SK-N-SH (cell line): Measurements from ENCODE around the gene RBM33. TPM values are rescaled to one million over a fixed set of nuclear protein-coding genes. Genes with fewer than 3 reads are reported as not detected.

Experiments used
- CTCF ChIA-PET: fragments of 300-600, 350-600 bp; formaldehyde crosslinking; extraction: SDS; loops from one replicate; lab custom pipeline; 2021; lab: Yijun Ruan, JAX
- POLR2A ChIA-PET: fragments of 350-600 bp; sonication (Branson Sonifier 250); formaldehyde crosslinking; extraction: SDS; loops from one replicate; lab custom pipeline; 2020; ENCODE audit warnings: antibody characterized with exemption, inconsistent platforms; lab: Yijun Ruan, JAX
- DNase-seq: peaks from one replicate; pipeline ENCODE4 v3.0.0; 2012
- H2AFZ ChIP-seq: fragments of 200-600 bp; sonication (generic); 2 replicates; pipeline ENCODE4 v1.8.1; 2016; ENCODE audit warnings: antibody characterized with exemption, mild to moderate bottlenecking, low read depth
- H3F3A ChIP-seq: fragments of 200-600 bp; sonication (generic); replicated peaks from 2 replicates; pipeline ENCODE3; 2016; ENCODE audit warnings: antibody characterized with exemption, mild to moderate bottlenecking; ENCODE audit not compliant: insufficient read depth
- H3K27ac ChIP-seq, 2 experiments: fragments of 200-500 bp in 1 of 2; fragments of 200-600 bp in 1 of 2; sonication (Bioruptor generic) in 1 of 2; sonication (generic), shearing (Covaris generic) in 1 of 2; 2 replicates each; pipeline versions ENCODE4 v1.5.1 to v1.6.1; 2014 to 2016; ENCODE audit warnings: low read depth in 2 of 2, inconsistent platforms in 1 of 2, low read length in 1 of 2, mild to moderate bottlenecking in 1 of 2, mixed read lengths in 1 of 2
- H3K27me3 ChIP-seq: fragments of 200-600 bp; sonication (generic), shearing (Covaris generic); 2 replicates; pipeline ENCODE4 v1.6.1; 2016; ENCODE audit warnings: mixed run types; ENCODE audit not compliant: insufficient read depth
- H3K36me3 ChIP-seq, 2 experiments: fragments of 200-500 bp in 1 of 2; fragments of 200-600 bp in 1 of 2; sonication (Bioruptor generic) in 1 of 2; sonication (generic) in 1 of 2; replicated peaks in 1 of 2; 2 replicates each; pipeline versions ENCODE3 to v1.5.1; 2014 to 2016; ENCODE audit warnings: low read length in 1 of 2, mild to moderate bottlenecking in 1 of 2; ENCODE audit not compliant: insufficient read depth in 2 of 2, control insufficient read depth in 1 of 2
- H3K4me1 ChIP-seq, 2 experiments: fragments of 200-500 bp in 1 of 2; fragments of 200-600 bp in 1 of 2; sonication (Bioruptor generic) in 1 of 2; sonication (generic), shearing (Covaris generic) in 1 of 2; 2 replicates each; pipeline versions ENCODE4 v1.5.1 to v1.6.1; 2014 to 2016; ENCODE audit warnings: low read depth in 1 of 2, low read length in 1 of 2, mixed run types in 1 of 2; ENCODE audit not compliant: insufficient read depth in 2 of 2, control insufficient read depth in 1 of 2
- H3K4me2 ChIP-seq: fragments of 200-600 bp; sonication (generic), shearing (Covaris generic); 2 replicates; pipeline ENCODE4 v1.6.1; 2017; ENCODE audit warnings: mixed run types
- H3K4me3 ChIP-seq, 2 experiments: fragments of 200-500 bp in 1 of 2; fragments of 200-600 bp in 1 of 2; sonication (Bioruptor generic) in 1 of 2; sonication (generic), shearing (Covaris generic) in 1 of 2; 2 replicates each; pipeline versions ENCODE4 v1.5.1 to v1.8.1; 2014 to 2016; ENCODE audit warnings: low read depth in 2 of 2, inconsistent platforms in 1 of 2, low read length in 1 of 2, mild to moderate bottlenecking in 1 of 2, mixed read lengths in 1 of 2, moderate library complexity in 1 of 2
- H3K79me2 ChIP-seq: fragments of 200-600 bp; sonication (generic); 2 replicates; pipeline ENCODE4 v1.8.1; 2017; ENCODE audit warnings: mild to moderate bottlenecking; ENCODE audit not compliant: insufficient read depth
- H3K9ac ChIP-seq: fragments of 200-600 bp; sonication (generic); 2 replicates; pipeline ENCODE4 v1.6.1; 2017; ENCODE audit warnings: mixed run types
- H3K9me2 ChIP-seq: fragments of 200-600 bp; sonication (generic); 2 replicates; pipeline ENCODE4 v1.6.1; 2017; ENCODE audit warnings: mixed run types
- H3K9me3 ChIP-seq: fragments of 200-600 bp; sonication (generic); 2 replicates; pipeline ENCODE4 v1.6.1; 2017; ENCODE audit warnings: mixed run types, mild to moderate bottlenecking, moderate library complexity
- H4K20me1 ChIP-seq: fragments of 200-600 bp; sonication (generic); 2 replicates; pipeline ENCODE4 v1.6.1; 2017; ENCODE audit warnings: mild to moderate bottlenecking, mixed run types; ENCODE audit not compliant: insufficient read depth
- CHD2 ChIP-seq: fragments of 150-350 bp; IDR thresholded peaks from 2 replicates; pipeline ENCODE4 v1.6.1; 2018; ENCODE audit warnings: low read length; ENCODE audit not compliant: partially characterized antibody
- EP300 ChIP-seq, 2 experiments: IDR thresholded peaks; 2 replicates each; pipeline versions ENCODE4 v1.4.0 to v1.6.1; 2012; ENCODE audit warnings: borderline replicate concordance in 1 of 2, low read depth in 1 of 2, low read length in 1 of 2
- EZH2phosphoT487 ChIP-seq: fragments of 200-600 bp; sonication (generic); IDR thresholded peaks from 2 replicates; pipeline ENCODE4 v1.6.1; 2017; ENCODE audit warnings: low read depth, mixed run types, mild to moderate bottlenecking, antibody characterized with exemption, moderate library complexity, borderline replicate concordance
- FOXM1 ChIP-seq: IDR thresholded peaks from 2 replicates; pipeline ENCODE4 v1.4.0; 2012; ENCODE audit warnings: low read depth, mild to moderate bottlenecking
- GABPA ChIP-seq: IDR thresholded peaks from 2 replicates; pipeline ENCODE4 v1.4.0; 2012; ENCODE audit warnings: low read depth, mild to moderate bottlenecking
- GATA2 ChIP-seq: sonication (generic); formaldehyde crosslinking; IDR thresholded peaks from 2 replicates; pipeline ENCODE4 v1.5.0; 2020; ENCODE audit warnings: mild to moderate bottlenecking, missing genetic modification reagents
- JUND ChIP-seq: IDR thresholded peaks from 2 replicates; pipeline ENCODE4 v1.4.0; 2012
- MAX ChIP-seq: IDR thresholded peaks from 2 replicates; pipeline ENCODE4 v1.4.0; 2012; ENCODE audit warnings: low read depth
- MXI1 ChIP-seq: IDR thresholded peaks from 2 replicates; pipeline ENCODE4 v1.6.1; 2012; ENCODE audit warnings: mild to moderate bottlenecking, low read depth, low read length, improper control_type of control experiment
- NFIC ChIP-seq: IDR thresholded peaks from 2 replicates; pipeline ENCODE4 v1.4.0; 2012; ENCODE audit warnings: borderline replicate concordance
- NRF1 ChIP-seq: IDR thresholded peaks from 2 replicates; pipeline ENCODE4 v1.6.1; 2012; ENCODE audit warnings: low read depth, mild to moderate bottlenecking, low read length
- RAD21 ChIP-seq: IDR thresholded peaks from 2 replicates; pipeline ENCODE4 v1.6.1; 2012; ENCODE audit warnings: mild to moderate bottlenecking, low read length
- RCOR1 ChIP-seq: fragments of 150-350 bp; IDR thresholded peaks from 2 replicates; pipeline ENCODE4 v1.6.1; 2017; ENCODE audit warnings: antibody characterized with exemption, low read length
- RFX5 ChIP-seq: IDR thresholded peaks from 2 replicates; pipeline ENCODE4 v1.6.1; 2012; ENCODE audit warnings: mild to moderate bottlenecking, improper control_type of control experiment, low read length
- RXRA ChIP-seq: IDR thresholded peaks from 2 replicates; pipeline ENCODE4 v1.4.0; 2012; ENCODE audit warnings: low read depth, mild to moderate bottlenecking, borderline replicate concordance
- SIN3A ChIP-seq: IDR thresholded peaks from 2 replicates; pipeline ENCODE4 v1.6.1; 2012; ENCODE audit warnings: low read depth, mild to moderate bottlenecking, low read length, moderate library complexity, borderline replicate concordance
- TAF1 ChIP-seq: IDR thresholded peaks from 2 replicates; pipeline ENCODE4 v1.6.1; 2012; ENCODE audit warnings: low read depth, mild to moderate bottlenecking, low read length, moderate library complexity, borderline replicate concordance
- TCF12 ChIP-seq: IDR thresholded peaks from 2 replicates; pipeline ENCODE4 v1.4.0; 2012
- TEAD4 ChIP-seq: IDR thresholded peaks from 2 replicates; pipeline ENCODE4 v1.4.0; 2012; ENCODE audit warnings: mild to moderate bottlenecking, borderline replicate concordance; ENCODE audit not compliant: insufficient read depth
- USF2 ChIP-seq: fragments of 150-350 bp; IDR thresholded peaks from 2 replicates; pipeline ENCODE4 v1.6.1; 2017; ENCODE audit warnings: antibody characterized with exemption, low read length, low read depth, borderline replicate concordance
- YY1 ChIP-seq: IDR thresholded peaks from 2 replicates; pipeline ENCODE4 v1.4.0; 2012; ENCODE audit warnings: low read depth, mild to moderate bottlenecking
- WGBS: methylation state at CpG from one replicate; pipeline ENCODE4 v1.1.6; 2017; ENCODE audit warnings: low lambda C conversion rate; 5-methylcytosine and 5-hydroxymethylcytosine counted together
- polyA plus RNA-seq, 3 experiments: library from polyadenylated mRNA; depleted of rRNA; stranded (reverse); fragments of >200 nt; gene quantifications; 2 replicates each; pipeline ENCODE4 v1.2.3, GENCODE V29; 2012
- TF ChIP-seq, protein P1 (sequence below): IDR thresholded peaks from 2 replicates; pipeline ENCODE4 v1.4.0; 2012; ENCODE audit warnings: low read depth, borderline replicate concordance
- TF ChIP-seq, protein P2 (sequence below): IDR thresholded peaks from 2 replicates; pipeline ENCODE4 v1.6.1; 2012; ENCODE audit warnings: mild to moderate bottlenecking, low read depth, low read length, moderate library complexity

RBM33 gene
- polyA plus RNA-seq, 1 of the 3 experiments (the other 2 are of a cell fraction): 13.8 TPM

DNA sequence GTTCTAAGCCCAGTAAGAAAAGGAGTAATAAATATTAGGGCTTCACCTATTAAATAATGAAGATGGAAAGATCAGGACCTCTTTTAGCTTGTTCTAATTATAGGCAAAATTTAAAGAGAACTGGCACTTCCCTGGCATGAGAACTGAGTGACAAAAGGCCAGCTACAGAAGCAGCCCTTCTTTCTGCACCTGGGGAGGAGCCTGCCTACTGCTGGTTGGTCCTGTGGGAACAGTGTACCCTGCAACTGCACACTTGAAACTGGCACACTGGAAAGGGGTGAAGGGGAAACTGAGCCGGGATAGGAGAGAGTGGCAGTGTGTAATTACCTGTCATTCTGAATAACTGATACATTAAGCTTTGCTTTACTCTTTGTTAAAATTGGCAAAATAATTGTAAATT, 87.4 kb downstream of the RBM33 start:
- Histone ChIP-seq H3K4me3 (no peak overlapping the region), H3K4me1 (peaks cover 0 to 3% of the 10 kb centered on the region in 2 experiments; a peak in 1 of 4 replicates), H2AFZ (no peak overlapping the region), H3K36me3 (peaks cover 33 to 47% of the 10 kb centered on the region in 2 experiments), H3K27me3 (no peaks in the 10 kb centered on the region), H3K27ac (no peak overlapping the region), H3K9ac (no peak overlapping the region), H3K9me3 (no peaks in the 10 kb centered on the region), H3K9me2 (no peaks in the 10 kb centered on the region), H3K79me2 (peaks cover 40% of the 10 kb centered on the region), H3K4me2 (no peak overlapping the region), H4K20me1 (peaks cover 59% of the 10 kb centered on the region), H3F3A (peaks cover 4% of the 10 kb centered on the region)
- no peak for DNase-seq
- 95% methylated on average over 1 of the region's 1 CpG for WGBS
- CTCF ChIA-PET: interaction anchor here (1.2 to 31.7 kb wide), 5 partner anchors 9 to 133 kb away, joined by 4 to 470 read pairs (median 7); no protein-coding TSS in a partner anchor
- TF ChIP-seq NRF1: no peak
- TF ChIP-seq FOXM1: no peak
- no peak for TF ChIP-seq TEAD4
- no peak for TF ChIP-seq RAD21
- no peak for TF ChIP-seq SIN3A
- no peak for TF ChIP-seq RXRA
- TF ChIP-seq JUND: no peak
- TF ChIP-seq RFX5: no peak
- no peak for TF ChIP-seq NFIC
- no peak for TF ChIP-seq USF2
- TF ChIP-seq RCOR1: no peak
- no peak for TF ChIP-seq EP300 (IDR thresholded peaks at IDR 0.05; ENCODE audit: borderline replicate concordance in 1 of 2, low read depth in 1 of 2, low read length in 1 of 2)
- POLR2A ChIA-PET: no interaction called here

- ChIA-PET CTCF (interaction anchor here (1.2 to 31.7 kb wide), 4 partner anchors 8 to 134 kb away, joined by 4 to 470 read pairs (median 6); no protein-coding TSS in a partner anchor), POLR2A (no interaction called here)
- no peak for DNase-seq
- Histone ChIP-seq H3K79me2 (peaks cover 40% of the 10 kb centered on the region), H3K36me3 (peaks cover 33 to 49% of the 10 kb centered on the region in 2 experiments), H2AFZ (no peak overlapping the region), H3K4me1 (peaks cover 0 to 3% of the 10 kb centered on the region in 2 experiments; a peak in 1 of 4 replicates), H3F3A (peaks cover 4% of the 10 kb centered on the region), H3K9ac (no peak overlapping the region), H3K4me3 (no peak overlapping the region), H3K9me2 (no peaks in the 10 kb centered on the region), H3K9me3 (no peaks in the 10 kb centered on the region), H3K27me3 (no peaks in the 10 kb centered on the region), H3K4me2 (no peak overlapping the region), H3K27ac (no peak overlapping the region), H4K20me1 (peaks cover 56% of the 10 kb centered on the region)
- 98% methylated on average over 6 of the region's 6 CpGs for whole genome bisulfite sequencing
- no peak for TF ChIP-seq NRF1
- TF ChIP-seq CHD2: no peak
- no peak for TF ChIP-seq GABPA
- TF ChIP-seq RXRA: no peak
- TF ChIP-seq MAX: no peak
- TF ChIP-seq, protein P1, sequence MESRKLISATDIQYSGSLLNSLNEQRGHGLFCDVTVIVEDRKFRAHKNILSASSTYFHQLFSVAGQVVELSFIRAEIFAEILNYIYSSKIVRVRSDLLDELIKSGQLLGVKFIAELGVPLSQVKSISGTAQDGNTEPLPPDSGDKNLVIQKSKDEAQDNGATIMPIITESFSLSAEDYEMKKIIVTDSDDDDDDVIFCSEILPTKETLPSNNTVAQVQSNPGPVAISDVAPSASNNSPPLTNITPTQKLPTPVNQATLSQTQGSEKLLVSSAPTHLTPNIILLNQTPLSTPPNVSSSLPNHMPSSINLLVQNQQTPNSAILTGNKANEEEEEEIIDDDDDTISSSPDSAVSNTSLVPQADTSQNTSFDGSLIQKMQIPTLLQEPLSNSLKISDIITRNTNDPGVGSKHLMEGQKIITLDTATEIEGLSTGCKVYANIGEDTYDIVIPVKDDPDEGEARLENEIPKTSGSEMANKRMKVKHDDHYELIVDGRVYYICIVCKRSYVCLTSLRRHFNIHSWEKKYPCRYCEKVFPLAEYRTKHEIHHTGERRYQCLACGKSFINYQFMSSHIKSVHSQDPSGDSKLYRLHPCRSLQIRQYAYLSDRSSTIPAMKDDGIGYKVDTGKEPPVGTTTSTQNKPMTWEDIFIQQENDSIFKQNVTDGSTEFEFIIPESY: no peak
- no peak for TF ChIP-seq EZH2phosphoT487
- no peak for TF ChIP-seq YY1
- TF ChIP-seq GATA2: no peak
- TF ChIP-seq, protein P2, sequence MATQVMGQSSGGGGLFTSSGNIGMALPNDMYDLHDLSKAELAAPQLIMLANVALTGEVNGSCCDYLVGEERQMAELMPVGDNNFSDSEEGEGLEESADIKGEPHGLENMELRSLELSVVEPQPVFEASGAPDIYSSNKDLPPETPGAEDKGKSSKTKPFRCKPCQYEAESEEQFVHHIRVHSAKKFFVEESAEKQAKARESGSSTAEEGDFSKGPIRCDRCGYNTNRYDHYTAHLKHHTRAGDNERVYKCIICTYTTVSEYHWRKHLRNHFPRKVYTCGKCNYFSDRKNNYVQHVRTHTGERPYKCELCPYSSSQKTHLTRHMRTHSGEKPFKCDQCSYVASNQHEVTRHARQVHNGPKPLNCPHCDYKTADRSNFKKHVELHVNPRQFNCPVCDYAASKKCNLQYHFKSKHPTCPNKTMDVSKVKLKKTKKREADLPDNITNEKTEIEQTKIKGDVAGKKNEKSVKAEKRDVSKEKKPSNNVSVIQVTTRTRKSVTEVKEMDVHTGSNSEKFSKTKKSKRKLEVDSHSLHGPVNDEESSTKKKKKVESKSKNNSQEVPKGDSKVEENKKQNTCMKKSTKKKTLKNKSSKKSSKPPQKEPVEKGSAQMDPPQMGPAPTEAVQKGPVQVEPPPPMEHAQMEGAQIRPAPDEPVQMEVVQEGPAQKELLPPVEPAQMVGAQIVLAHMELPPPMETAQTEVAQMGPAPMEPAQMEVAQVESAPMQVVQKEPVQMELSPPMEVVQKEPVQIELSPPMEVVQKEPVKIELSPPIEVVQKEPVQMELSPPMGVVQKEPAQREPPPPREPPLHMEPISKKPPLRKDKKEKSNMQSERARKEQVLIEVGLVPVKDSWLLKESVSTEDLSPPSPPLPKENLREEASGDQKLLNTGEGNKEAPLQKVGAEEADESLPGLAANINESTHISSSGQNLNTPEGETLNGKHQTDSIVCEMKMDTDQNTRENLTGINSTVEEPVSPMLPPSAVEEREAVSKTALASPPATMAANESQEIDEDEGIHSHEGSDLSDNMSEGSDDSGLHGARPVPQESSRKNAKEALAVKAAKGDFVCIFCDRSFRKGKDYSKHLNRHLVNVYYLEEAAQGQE: no peak
- TF ChIP-seq JUND: no peak
- TF ChIP-seq TAF1: no peak
- no peak for TF ChIP-seq EP300 (IDR thresholded peaks at IDR 0.05; ENCODE audit: borderline replicate concordance in 1 of 2, low read depth in 1 of 2, low read length in 1 of 2)
- no peak for TF ChIP-seq TCF12
- TF ChIP-seq SIN3A: no peak
- TF ChIP-seq MXI1: no peak
These were observed 87.8 kb downstream of the RBM33 start for GRCh38 chr7:155732286-155732685.
